Liver (tissue), 9 donors: ENCODE measurements around the gene TXNL1. TPM values are rescaled to one million over a fixed set of nuclear protein-coding genes. Genes with fewer than 3 reads are reported as not detected.
"Not testable (repeated sequence)": the region's sequence is repeated elsewhere in the genome, so short reads cannot be mapped to it uniquely, and the experiment has no call there.

Experiments
- DNase-seq: peaks from one replicate; pipeline ENCODE4 v3.0.0-alpha.2; 2017; ENCODE audit warnings: low spot score
- H3K27ac ChIP-seq, 2 donors: one replicate each; pipeline ENCODE4 v1.7.0; 2013; ENCODE audit warnings: inconsistent platforms in 2 of 2, low read length in 2 of 2, control low read depth in 1 of 2, low read depth in 1 of 2, mild to moderate bottlenecking in 1 of 2
- H3K27me3 ChIP-seq, 4 donors: one replicate each; pipeline versions ENCODE4 v1.6.1 to v1.7.0; 2013; ENCODE audit warnings: low read length in 3 of 4, inconsistent platforms in 1 of 4, mild to moderate bottlenecking in 1 of 4, moderate library complexity in 1 of 4; ENCODE audit not compliant: control insufficient read depth in 4 of 4, insufficient read depth in 4 of 4
- H3K36me3 ChIP-seq, 4 donors: one replicate each; pipeline versions ENCODE4 v1.6.1 to v1.7.0; 2013; ENCODE audit warnings: low read length in 3 of 4, mild to moderate bottlenecking in 3 of 4, low read depth in 1 of 4, moderate library complexity in 1 of 4; ENCODE audit not compliant: control insufficient read depth in 4 of 4, insufficient read depth in 3 of 4
- H3K4me1 ChIP-seq, 4 donors: one replicate each; pipeline versions ENCODE4 v1.6.1 to v1.7.0; 2013; ENCODE audit warnings: low read length in 3 of 4, mild to moderate bottlenecking in 3 of 4, moderate library complexity in 1 of 4; ENCODE audit not compliant: control insufficient read depth in 4 of 4, insufficient read depth in 4 of 4
- H3K4me3 ChIP-seq, 3 donors: one replicate each; pipeline versions ENCODE4 v1.6.1 to v1.7.0; 2013; ENCODE audit warnings: low read length in 3 of 3, control low read depth in 1 of 3, low read depth in 1 of 3, mild to moderate bottlenecking in 1 of 3
- H3K9ac ChIP-seq, 2 donors: one replicate each; pipeline ENCODE4 v1.7.0; 2013; ENCODE audit warnings: low read length in 2 of 2, mild to moderate bottlenecking in 2 of 2, moderate library complexity in 2 of 2, control low read depth in 1 of 2, low read depth in 1 of 2
- H3K9me3 ChIP-seq, 4 donors: one replicate each; pipeline versions ENCODE4 v1.6.1 to v1.7.0; 2013; ENCODE audit warnings: low read length in 3 of 4; ENCODE audit not compliant: control insufficient read depth in 4 of 4
- ATF3 ChIP-seq: IDR thresholded peaks from 2 replicates; pipeline ENCODE4 v1.6.1; 2016; ENCODE audit warnings: antibody characterized with exemption
- CTCF ChIP-seq: fragments of 150-350 bp; IDR thresholded peaks from 2 replicates; pipeline ENCODE4 v1.5.1; 2017; ENCODE audit warnings: improper control_type of control experiment, low read depth, low read length; ENCODE audit not compliant: missing input control
- GABPA ChIP-seq, 2 donors: IDR thresholded peaks in 1 of 2; conservative IDR thresholded peaks in 1 of 2; 2 replicates each; pipeline ENCODE4 v1.6.1; 2016; ENCODE audit warnings: antibody characterized with exemption in 2 of 2, mild to moderate bottlenecking in 1 of 2, moderate library complexity in 1 of 2
- HNF4A ChIP-seq, 2 donors: conservative IDR thresholded peaks; 2 replicates each; pipeline ENCODE4 v1.6.1; 2016; ENCODE audit warnings: antibody characterized with exemption in 2 of 2, mild to moderate bottlenecking in 2 of 2
- HNF4G ChIP-seq: IDR thresholded peaks from 2 replicates; pipeline ENCODE4 v1.6.1; 2016; ENCODE audit warnings: antibody characterized with exemption
- MAX ChIP-seq: IDR thresholded peaks from 2 replicates; pipeline ENCODE4 v1.6.1; 2016; ENCODE audit warnings: antibody characterized with exemption
- RXRA ChIP-seq, 2 donors: IDR thresholded peaks; 2 replicates each; pipeline ENCODE4 v1.6.1; 2017 to 2018; ENCODE audit warnings: antibody characterized with exemption in 2 of 2, mild to moderate bottlenecking in 1 of 2
- TAF1 ChIP-seq: conservative IDR thresholded peaks from 2 replicates; pipeline ENCODE4 v1.6.1; 2016; ENCODE audit warnings: antibody characterized with exemption, mild to moderate bottlenecking
- YY1 ChIP-seq: IDR thresholded peaks from 2 replicates; pipeline ENCODE4 v1.6.1; 2016; ENCODE audit warnings: antibody characterized with exemption, mild to moderate bottlenecking
- WGBS: extraction: QIAGEN DNeasy Blood & Tissue Kit; methylation state at CpG from one replicate; pipeline ENCODE4 v1.1.7; 2013; 5-methylcytosine and 5-hydroxymethylcytosine counted together
- polyA plus RNA-seq, 2 donors: library from polyadenylated mRNA; stranded (reverse) in 1 of 2; unstranded in 1 of 2; fragments of 200-250 nt in 1 of 2; fragments of >200 nt in 1 of 2; fragmentation: Nextera tagmentation in 1 of 2; extraction: Ambion mirVana in 1 of 2; gene quantifications; one replicate each; pipeline versions ENCODE4 v1.2.1 to v1.2.3, GENCODE V29; 2013 to 2015
- total RNA-seq, 2 donors: library from RNA; depleted of rRNA; stranded (reverse); fragments of >200 nt; gene quantifications; one replicate each; pipeline ENCODE4 v1.2.3, GENCODE V29; 2014
- TF ChIP-seq, protein P1 (sequence below): IDR thresholded peaks from 2 replicates; pipeline ENCODE4 v1.6.1; 2016; ENCODE audit warnings: antibody characterized with exemption
- TF ChIP-seq, protein P2 (sequence below): IDR thresholded peaks from 2 replicates; pipeline ENCODE4 v1.6.1; 2016; ENCODE audit warnings: antibody characterized with exemption, mild to moderate bottlenecking
- donor health status: healthy.
- donor health status: healthy.
- donor health status: healthy.
- donor health status: healthy.
- donor health status: healthy.

Gene TXNL1
- total and polyA plus RNA-seq, 4 donors = 23.1 to 65.7 (median 33.9) TPM

DNA sequence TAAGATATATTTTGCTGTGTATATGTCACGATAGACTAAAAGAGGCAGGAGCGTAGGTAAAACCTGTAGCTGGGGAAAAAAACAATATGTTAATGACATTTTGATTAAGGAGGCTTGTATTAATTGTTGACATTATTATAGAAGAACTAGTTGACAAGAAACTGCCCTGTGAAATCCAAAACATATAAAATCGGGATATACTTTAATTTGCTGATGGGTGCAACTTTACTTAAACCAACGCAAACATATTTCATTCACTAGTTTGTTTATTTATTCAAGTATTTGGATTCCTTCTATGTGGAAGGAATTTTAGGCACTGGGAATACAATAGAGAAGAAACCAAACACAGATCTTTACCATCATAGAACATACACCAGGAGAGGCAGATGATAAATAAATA is 20.7 kb upstream of the TXNL1 start:
- Histone ChIP-seq H3K4me3 (no peak overlapping the region), H3K36me3 (no peaks in the 10 kb centered on the region), H3K9ac (no peak overlapping the region), H3K27ac (no peak overlapping the region), H3K4me1 (peaks cover 0 to 1% (median 0%) of the 10 kb centered on the region in 4 donors), H3K27me3 (no peaks in the 10 kb centered on the region), H3K9me3 (no peaks in the 10 kb centered on the region)
- TF ChIP-seq RXRA (IDR thresholded peaks at IDR 0.05) = no peak
- TF ChIP-seq GABPA (IDR thresholded peaks at IDR 0.05 in 1 of 2, conservative IDR thresholded peaks at IDR 0.05 in 1 of 2) = no peak
- no peak for TF ChIP-seq MAX
- TF ChIP-seq HNF4A (conservative IDR thresholded peaks at IDR 0.05) = no peak
- no peak for TF ChIP-seq CTCF
- no peak for TF ChIP-seq TAF1
- TF ChIP-seq HNF4G = no peak
- TF ChIP-seq, protein P1, sequence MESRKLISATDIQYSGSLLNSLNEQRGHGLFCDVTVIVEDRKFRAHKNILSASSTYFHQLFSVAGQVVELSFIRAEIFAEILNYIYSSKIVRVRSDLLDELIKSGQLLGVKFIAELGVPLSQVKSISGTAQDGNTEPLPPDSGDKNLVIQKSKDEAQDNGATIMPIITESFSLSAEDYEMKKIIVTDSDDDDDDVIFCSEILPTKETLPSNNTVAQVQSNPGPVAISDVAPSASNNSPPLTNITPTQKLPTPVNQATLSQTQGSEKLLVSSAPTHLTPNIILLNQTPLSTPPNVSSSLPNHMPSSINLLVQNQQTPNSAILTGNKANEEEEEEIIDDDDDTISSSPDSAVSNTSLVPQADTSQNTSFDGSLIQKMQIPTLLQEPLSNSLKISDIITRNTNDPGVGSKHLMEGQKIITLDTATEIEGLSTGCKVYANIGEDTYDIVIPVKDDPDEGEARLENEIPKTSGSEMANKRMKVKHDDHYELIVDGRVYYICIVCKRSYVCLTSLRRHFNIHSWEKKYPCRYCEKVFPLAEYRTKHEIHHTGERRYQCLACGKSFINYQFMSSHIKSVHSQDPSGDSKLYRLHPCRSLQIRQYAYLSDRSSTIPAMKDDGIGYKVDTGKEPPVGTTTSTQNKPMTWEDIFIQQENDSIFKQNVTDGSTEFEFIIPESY = no peak
- no peak for DNase-seq
- 97% methylated on average over 4 of the region's 4 CpGs for WGBS

DNA sequence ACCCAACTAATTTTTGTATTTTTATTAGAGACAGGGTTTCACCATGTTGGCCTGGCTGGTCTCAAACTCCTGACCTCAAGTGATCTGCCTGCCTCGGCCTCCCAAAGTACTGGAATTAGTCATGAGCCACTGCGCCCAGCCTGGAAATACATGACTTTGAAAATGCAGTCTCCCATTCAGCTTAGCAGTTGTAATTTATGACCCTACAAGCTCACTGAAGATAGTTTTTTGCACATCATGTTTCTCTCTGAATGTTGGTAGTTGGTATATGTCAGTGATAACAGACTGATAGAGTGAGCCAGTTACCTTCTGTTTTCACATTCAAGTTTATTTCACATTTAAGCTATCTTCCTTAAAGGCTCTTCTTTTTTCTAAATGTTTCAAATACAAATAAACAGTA is 19.9 kb upstream of the TXNL1 start:
- 95% methylated on average over 2 of the region's 2 CpGs for WGBS
- Histone ChIP-seq H3K4me1 (peaks cover 0 to 1% (median 0%) of the 10 kb centered on the region in 4 donors), H3K4me3 (no peak overlapping the region), H3K9ac (no peak overlapping the region), H3K27me3 (no peaks in the 10 kb centered on the region), H3K9me3 (no peaks in the 10 kb centered on the region), H3K27ac (no peak overlapping the region), H3K36me3 (no peaks in the 10 kb centered on the region)
- DNase-seq = no peak
- TF ChIP-seq MAX (no peak), ATF3 (no peak), HNF4G (no peak), YY1 (no peak)
- TF ChIP-seq, protein P2, sequence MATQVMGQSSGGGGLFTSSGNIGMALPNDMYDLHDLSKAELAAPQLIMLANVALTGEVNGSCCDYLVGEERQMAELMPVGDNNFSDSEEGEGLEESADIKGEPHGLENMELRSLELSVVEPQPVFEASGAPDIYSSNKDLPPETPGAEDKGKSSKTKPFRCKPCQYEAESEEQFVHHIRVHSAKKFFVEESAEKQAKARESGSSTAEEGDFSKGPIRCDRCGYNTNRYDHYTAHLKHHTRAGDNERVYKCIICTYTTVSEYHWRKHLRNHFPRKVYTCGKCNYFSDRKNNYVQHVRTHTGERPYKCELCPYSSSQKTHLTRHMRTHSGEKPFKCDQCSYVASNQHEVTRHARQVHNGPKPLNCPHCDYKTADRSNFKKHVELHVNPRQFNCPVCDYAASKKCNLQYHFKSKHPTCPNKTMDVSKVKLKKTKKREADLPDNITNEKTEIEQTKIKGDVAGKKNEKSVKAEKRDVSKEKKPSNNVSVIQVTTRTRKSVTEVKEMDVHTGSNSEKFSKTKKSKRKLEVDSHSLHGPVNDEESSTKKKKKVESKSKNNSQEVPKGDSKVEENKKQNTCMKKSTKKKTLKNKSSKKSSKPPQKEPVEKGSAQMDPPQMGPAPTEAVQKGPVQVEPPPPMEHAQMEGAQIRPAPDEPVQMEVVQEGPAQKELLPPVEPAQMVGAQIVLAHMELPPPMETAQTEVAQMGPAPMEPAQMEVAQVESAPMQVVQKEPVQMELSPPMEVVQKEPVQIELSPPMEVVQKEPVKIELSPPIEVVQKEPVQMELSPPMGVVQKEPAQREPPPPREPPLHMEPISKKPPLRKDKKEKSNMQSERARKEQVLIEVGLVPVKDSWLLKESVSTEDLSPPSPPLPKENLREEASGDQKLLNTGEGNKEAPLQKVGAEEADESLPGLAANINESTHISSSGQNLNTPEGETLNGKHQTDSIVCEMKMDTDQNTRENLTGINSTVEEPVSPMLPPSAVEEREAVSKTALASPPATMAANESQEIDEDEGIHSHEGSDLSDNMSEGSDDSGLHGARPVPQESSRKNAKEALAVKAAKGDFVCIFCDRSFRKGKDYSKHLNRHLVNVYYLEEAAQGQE = no peak

DNA sequence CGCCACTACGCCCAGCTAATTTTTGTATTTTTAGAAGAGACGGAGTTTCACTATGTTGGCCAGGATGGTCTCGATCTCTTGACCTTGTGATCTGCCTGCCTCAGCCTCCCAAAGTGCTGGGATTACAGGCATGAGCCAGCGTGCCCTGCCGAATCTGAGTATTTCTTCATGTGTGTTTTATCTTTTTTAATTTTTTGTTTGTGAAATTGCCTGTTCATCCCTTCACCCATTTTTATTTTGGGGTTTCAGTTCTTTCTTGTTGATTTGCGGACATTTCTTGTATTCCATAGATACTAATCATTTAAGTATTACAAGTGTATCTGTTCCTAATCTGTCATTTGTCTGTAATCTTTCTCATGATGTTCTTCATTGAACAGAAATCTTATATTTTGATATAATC is 15.9 kb upstream of the TXNL1 start:
- H3K36me3 ChIP-seq, H3K27me3 ChIP-seq, DNase-seq, H3K9me3 ChIP-seq, H3K9ac ChIP-seq, H3K4me3 ChIP-seq, H3K27ac ChIP-seq: not testable (repeated sequence)
- WGBS = 98% methylated on average over 7 of the region's 7 CpGs
- H3K4me1 ChIP-seq = peaks cover 1 to 15% (median 14%) of the 10 kb centered on the region in 4 donors
